HepG2 (cell line): Measurements from ENCODE around the gene RBBP6. TPM values are rescaled to one million over a fixed set of nuclear protein-coding genes. Genes with fewer than 3 reads are reported as not detected.

ENCODE experiments used
- ATAC-seq: fragments of 200-7000 bp; cut with Tn5 transposase; 3 replicates; pipeline ENCODE4 v1.9.1; 2020; ENCODE audit warnings: mild to moderate bottlenecking, moderate library complexity
- BruUV-seq: library from RNA; stranded (reverse); fragments of 400-500 nt; replicated peaks from 2 replicates; lab custom pipeline; 2021; lab: Mats Ljungman, UMichigan
- CTCF ChIA-PET: fragments of 300-600 bp; formaldehyde crosslinking; extraction: SDS; loops from one replicate; lab custom pipeline; 2021; ENCODE audit warnings: low total read pairs, inconsistent platforms, low intra/inter-chr PET ratio; lab: Yijun Ruan, JAX
- POLR2A ChIA-PET: fragments of 350-600 bp; sonication (Branson Sonifier 250); formaldehyde crosslinking; loops from one replicate; lab custom pipeline; 2020; ENCODE audit warnings: antibody characterized with exemption, inconsistent platforms; lab: Yijun Ruan, JAX
- DNase-seq: peaks from one replicate; pipeline ENCODE4 v3.0.0-alpha.2; 2015; ENCODE audit warnings: low spot score
- FAIRE-seq: peaks from 3 replicates; lab custom pipeline; 2011; peaks lifted over from hg19 to GRCh38; lab: Jason Lieb, UNC
- H2AFZ ChIP-seq: one replicate; pipeline ENCODE4 v1.6.1; 2011; ENCODE audit warnings: low read length, inconsistent platforms
- H3K27ac ChIP-seq: fragments of 300-600 bp; 3 replicates; pipeline ENCODE4 v1.8.0; 2011; ENCODE audit warnings: mixed run types, mild to moderate bottlenecking, mixed read lengths, low read length, inconsistent platforms; ENCODE audit not compliant: insufficient read depth; ENCODE audit errors: extremely low read length
- H3K27me3 ChIP-seq, 2 experiments: fragments of 200-600 bp in 1 of 2; 2 replicates in 1 of 2; 3 replicates in 1 of 2; pipeline versions ENCODE4 v1.6.0 to v1.8.0; 2011; ENCODE audit warnings: low read length in 2 of 2, mild to moderate bottlenecking in 2 of 2, moderate library complexity in 2 of 2, inconsistent platforms in 1 of 2; ENCODE audit not compliant: insufficient read depth in 2 of 2, control insufficient read depth in 1 of 2
- H3K36me3 ChIP-seq, 2 experiments: fragments of 200-600 bp in 1 of 2; replicated peaks in 1 of 2; 2 replicates in 1 of 2; 3 replicates in 1 of 2; pipeline versions ENCODE4 v1.5.1 to v1.8.0; 2011; ENCODE audit warnings: low read length in 2 of 2, inconsistent platforms in 1 of 2; ENCODE audit not compliant: insufficient read depth in 2 of 2, control insufficient read depth in 1 of 2
- H3K4me1 ChIP-seq: 2 replicates; pipeline ENCODE4 v1.5.1; 2012; ENCODE audit warnings: low read length, inconsistent platforms; ENCODE audit not compliant: insufficient read depth
- H3K4me2 ChIP-seq: 2 replicates; pipeline ENCODE4 v1.6.0; 2011; ENCODE audit warnings: low read depth, low read length, inconsistent platforms
- H3K4me3 ChIP-seq, 3 experiments: fragments of 200-600 bp in 1 of 3; sonication (generic), shearing (Covaris generic) in 1 of 3; replicated peaks in 1 of 3; 2 replicates each; pipeline ENCODE4 v1.5.1; 2011 to 2016; ENCODE audit warnings: low read length in 3 of 3, inconsistent platforms in 2 of 3, low read depth in 2 of 3, mild to moderate bottlenecking in 2 of 3, control low read depth in 1 of 3, mixed read lengths in 1 of 3; ENCODE audit not compliant: insufficient read depth in 1 of 3
- H3K79me2 ChIP-seq: one replicate; pipeline ENCODE4 v1.6.1; 2011; ENCODE audit warnings: low read length, inconsistent platforms; ENCODE audit not compliant: insufficient read depth
- H3K9ac ChIP-seq: 2 replicates; pipeline ENCODE4 v1.6.0; 2011; ENCODE audit warnings: mild to moderate bottlenecking, low read depth, low read length, inconsistent platforms; ENCODE audit not compliant: insufficient read depth
- H3K9me3 ChIP-seq: 2 replicates; pipeline ENCODE4 v1.5.1; 2012; ENCODE audit warnings: mild to moderate bottlenecking, low read length
- H4K20me1 ChIP-seq: 2 replicates; pipeline ENCODE4 v1.6.0; 2011; ENCODE audit warnings: inconsistent platforms, mild to moderate bottlenecking, low read length, moderate library complexity; ENCODE audit not compliant: insufficient read depth
- CBX1 ChIP-seq: IDR thresholded peaks from one replicate; pipeline ENCODE4 v1.6.1; 2016; ENCODE audit warnings: antibody characterized with exemption, low read depth
- LCORL ChIP-seq, 2 experiments: fragments of 450-650 bp in 1 of 2; sonication (generic) in 1 of 2; formaldehyde crosslinking in 1 of 2; IDR thresholded peaks; 2 replicates each; pipeline versions ENCODE4 v1.5.0 to v1.6.1; 2017 to 2020; ENCODE audit warnings: antibody characterized with exemption in 1 of 2, missing genetic modification reagents in 1 of 2
- MAFF ChIP-seq: IDR thresholded peaks from 2 replicates; pipeline ENCODE4 v1.6.1; 2011; ENCODE audit warnings: low read depth, low read length, improper control_type of control experiment
- MAFK ChIP-seq, 2 experiments: IDR thresholded peaks in 1 of 2; conservative IDR thresholded peaks in 1 of 2; 2 replicates each; pipeline ENCODE4 v1.6.1; 2011; ENCODE audit warnings: improper control_type of control experiment in 2 of 2, low read length in 2 of 2
- PTBP1 ChIP-seq: fragments of 200-400 bp; formaldehyde crosslinking; IDR thresholded peaks from 2 replicates; pipeline ENCODE4 v1.6.1; 2018; ENCODE audit warnings: low read length, low read depth; ENCODE audit not compliant: poor library complexity, severe bottlenecking
- SYNCRIP ChIP-seq: fragments of 200-400 bp; formaldehyde crosslinking; IDR thresholded peaks from 2 replicates; pipeline ENCODE4 v1.6.1; 2018; ENCODE audit warnings: mild to moderate bottlenecking, low read depth, low read length; ENCODE audit not compliant: insufficient read depth
- ZEB1 ChIP-seq: IDR thresholded peaks from 2 replicates; pipeline ENCODE4 v1.6.1; 2012; ENCODE audit warnings: mild to moderate bottlenecking, low read depth, inconsistent platforms; ENCODE audit not compliant: insufficient replicate concordance
- WGBS: methylation state at CpG from one replicate; pipeline ENCODE4 v1.1.6; 2017; ENCODE audit warnings: low lambda C conversion rate; 5-methylcytosine and 5-hydroxymethylcytosine counted together
- in situ Hi-C: cut with HindIII; loops from 2 replicates; pipeline ENCODE4 v1.10.0; 2017; ENCODE audit warnings: low pct_unique_long_range_greater_than_20kb; ENCODE audit not compliant: extremely low pct_ligation_motif_present
- intact Hi-C: fragments of 100-400 bp; cut with micrococcal nuclease; formaldehyde crosslinking; loops from one replicate; pipeline ENCODE4 v1.10.0; 2022; ENCODE audit not compliant: unreplicated experiment
- polyA plus RNA-seq, 8 experiments: library from polyadenylated mRNA; depleted of rRNA in 3 of 8; stranded (reverse) in 7 of 8; unstranded in 1 of 8; fragments of >200 nt; fragmentation: Illumina TruSeq in 4 of 8; extraction: Trizol in 4 of 8; gene quantifications; 2 replicates each; pipeline versions ENCODE4 v1.2.1 to v1.2.3, GENCODE V29; 2011 to 2016; ENCODE audit warnings: low read depth in 4 of 8, missing spikeins in 1 of 8, mixed read lengths in 1 of 8; ENCODE audit not compliant: insufficient read depth in 1 of 8
- total RNA-seq, 5 experiments: library from RNA; depleted of rRNA; stranded (reverse); fragments of >200 nt; fragmentation: Illumina TruSeq; extraction: Trizol; gene quantifications; 2 replicates each; pipeline ENCODE4 v1.2.3, GENCODE V29; 2016; ENCODE audit warnings: low read depth in 1 of 5

The RBBP6 gene
- total and polyA plus RNA-seq, 2 of the 13 experiments (the other 11 are each of a cell fraction or from before 2014, with no cell fraction given) = 37.1 to 70.9 TPM

DNA sequence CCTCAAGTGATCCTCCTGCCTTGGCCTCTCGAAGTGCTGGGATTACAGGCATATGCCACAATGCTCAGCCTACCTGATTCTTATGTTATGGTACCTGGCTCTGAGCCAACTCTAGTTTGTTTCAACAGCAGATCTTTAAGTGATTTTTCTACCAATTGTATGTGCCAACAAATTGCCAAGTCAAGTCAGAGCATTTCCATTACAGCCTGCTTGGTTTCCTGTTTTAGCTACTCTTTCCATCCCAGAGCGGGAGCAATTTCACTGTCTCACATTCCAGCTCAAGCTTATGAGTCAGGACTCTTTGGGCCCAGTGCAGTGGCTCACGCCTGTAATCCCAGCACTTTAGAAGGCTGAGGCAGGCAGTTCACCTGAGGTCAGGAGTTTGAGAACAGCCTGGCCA is 30.8 kb upstream of the RBBP6 start:
- Histone ChIP-seq H3K27ac (no peak overlapping the region), H3K79me2 (no peaks in the 10 kb centered on the region), H3K4me1 (peaks cover 4% of the 10 kb centered on the region; the same call in 1 of the 2 replicates), H3K4me2 (no peak overlapping the region), H2AFZ (no peak overlapping the region), H4K20me1 (no peaks in the 10 kb centered on the region)
- FAIRE-seq (no peak), ATAC-seq (no peak)
- BruUV-seq = no TSS peak
- TF ChIP-seq SYNCRIP (no peak), PTBP1 (no peak), LCORL (IDR thresholded peaks at IDR 0.05) (peak; percentile 81), LCORL (CRISPR knock-in tag; IDR thresholded peaks at IDR 0.05) (no peak), CBX1 (no peak)
- TF ChIP-seq, all 625 proteins: peak for 1
- ChIA-PET POLR2A (no interaction called here), CTCF (no interaction called here)
- in situ Hi-C loops = loop anchor here (10.0 kb wide), 2 partner anchors 384 to 714 kb away; no protein-coding TSS in a partner anchor
- no peaks in the 10 kb centered on the region for H3K36me3 ChIP-seq
- no peak for DNase-seq
- H3K9ac ChIP-seq = no peak overlapping the region
- H3K9me3 ChIP-seq = no peaks in the 10 kb centered on the region
- 0 out of 5 replicates have a peak, but pooled peaks cover 0 to 6% of the 10 kb centered on the region in 2 experiments for H3K27me3 ChIP-seq
- intact Hi-C loops = no loop called here
- 14% methylated on average over 3 of the region's 3 CpGs for WGBS
- no peak overlapping the region for H3K4me3 ChIP-seq

DNA sequence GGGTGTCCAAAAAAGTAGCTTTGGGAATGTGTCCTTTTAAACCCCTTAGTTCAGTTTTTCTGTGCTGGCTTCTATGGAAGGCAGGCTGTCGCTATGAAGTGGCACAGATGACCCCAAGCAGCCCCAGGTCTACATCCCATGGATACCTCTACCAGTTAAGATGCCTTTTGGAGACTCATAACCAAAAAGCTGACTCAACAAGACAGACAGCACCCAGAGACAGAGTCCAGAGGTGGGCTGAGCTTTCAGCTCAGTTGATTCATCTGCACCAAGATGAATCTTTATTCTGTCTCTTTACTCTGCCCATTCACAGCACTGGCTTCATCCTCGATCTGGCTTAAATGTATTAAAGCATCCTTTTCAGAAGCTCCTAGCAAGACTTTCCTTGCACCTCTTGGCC is 29.8 kb upstream of the RBBP6 start:
- WGBS = 5% methylated on average over 2 of the region's 2 CpGs

More for the DNA sequence above, 29.8 kb upstream of the RBBP6 start:
- H3K36me3 ChIP-seq = no peaks in the 10 kb centered on the region
- H3K4me1 ChIP-seq = peaks cover 7% of the 10 kb centered on the region
- H3K27ac ChIP-seq = no peak overlapping the region
- no peak for FAIRE-seq
- intact Hi-C loops (no loop called here), in situ Hi-C loops (loop anchor here (10.0 kb wide), 2 partner anchors 385 to 715 kb away; no protein-coding TSS in a partner anchor)
- H3K9me3 ChIP-seq = no peaks in the 10 kb centered on the region
- ChIA-PET CTCF (no interaction called here), POLR2A (no interaction called here)
- H3K9ac ChIP-seq = no peak overlapping the region
- no TSS peak for BruUV-seq
- TF ChIP-seq ZEB1 (no peak), MAFF (peak; percentile 15; the same call in 1 of the 2 replicates), MAFK (conservative IDR thresholded peaks at IDR 0.05 in 1 of 2, IDR thresholded peaks at IDR 0.05 in 1 of 2; ENCODE audit: low read length in 2 of 2) (peak; percentile 24 to 66; a peak in 2 of 4 replicates)
- H4K20me1 ChIP-seq = no peaks in the 10 kb centered on the region
- H2AFZ ChIP-seq = no peak overlapping the region
- ATAC-seq = no peak
- H3K4me3 ChIP-seq = no peak overlapping the region
- no peaks in the 10 kb centered on the region for H3K79me2 ChIP-seq
- H3K4me2 ChIP-seq = no peak overlapping the region
- no peak for DNase-seq
- H3K27me3 ChIP-seq = no peaks in the 10 kb centered on the region
